Choroid plexus epithelial cell (primary cell): ENCODE results near the gene POLR1H.

Experiments
- DNase-seq: peaks from one replicate; pipeline ENCODE4 v3.0.0-alpha.2; 2010; ENCODE audit warnings: low read depth
- H3K4me3 ChIP-seq: 2 replicates; pipeline ENCODE4 v1.5.1; 2011; ENCODE audit warnings: low read depth, mild to moderate bottlenecking, control low read depth, low read length, moderate library complexity
- CTCF ChIP-seq: conservative IDR thresholded peaks from 2 replicates; pipeline ENCODE4 v1.5.1; 2011; ENCODE audit warnings: low read depth, mild to moderate bottlenecking, control low read depth, inconsistent platforms, low read length, moderate library complexity

The POLR1H gene

GRCh38 chr6:30075790-30076732 lies 15.0 kb downstream of the POLR1H start:
- TF ChIP-seq CTCF, result peak; percentile 47
- DNase-seq, result no peak
- H3K4me3 ChIP-seq, result no peak overlapping the region

- DNase-seq, result no peak
- TF ChIP-seq CTCF, result no peak
- no peak overlapping the region for H3K4me3 ChIP-seq
Observed at GRCh38 chr6:30077218-30077617, 16.2 kb downstream of the POLR1H start.

GRCh38 chr6:30087876-30088275 lies 26.8 kb downstream of the POLR1H start:
- TF ChIP-seq CTCF, result no peak
- no peak overlapping the region for H3K4me3 ChIP-seq
- DNase-seq, result no peak

GRCh38 chr6:30091577-30092381 lies 30.7 kb downstream of the POLR1H start:
- TF ChIP-seq CTCF, result no peak
- peak; percentile 64 for DNase-seq
- no peak overlapping the region for H3K4me3 ChIP-seq

- no peak for TF ChIP-seq CTCF
Observed at GRCh38 chr6:30092852-30093543, 31.9 kb downstream of the POLR1H start.

GRCh38 chr6:30093951-30094661 lies 33.0 kb downstream of the POLR1H start:
- DNase-seq, result no peak
- TF ChIP-seq CTCF, result no peak
- H3K4me3 ChIP-seq, result no peak overlapping the region

More at GRCh38 chr6:30092852-30093543, 31.9 kb downstream of the POLR1H start:
- H3K4me3 ChIP-seq, result no peak overlapping the region
- DNase-seq, result no peak
